Endothelial cell of umbilical vein (primary cell): ENCODE results near the gene APBA2.

Experiments
- EZH2 ChIP-seq: IDR thresholded peaks from 2 replicates; pipeline ENCODE4 v1.6.1; 2012; ENCODE audit warnings: borderline replicate concordance, low read depth, mild to moderate bottlenecking, moderate library complexity, low read length, inconsistent platforms; ENCODE audit not compliant: severe bottlenecking
- POLR2A ChIP-seq: IDR thresholded peaks from 2 replicates; pipeline ENCODE4 v1.6.1; 2012; ENCODE audit warnings: low read depth, mild to moderate bottlenecking, control low read depth, low read length
- TF ChIP-seq, protein P1 (sequence below), 2 donors: IDR thresholded peaks; 1 replicate in 1 of 2; 2 replicates in 1 of 2; pipeline ENCODE4 v1.5.1; 2011; ENCODE audit warnings: low read length in 2 of 2, mild to moderate bottlenecking in 2 of 2, moderate library complexity in 2 of 2, control low read depth in 1 of 2, inconsistent platforms in 1 of 2, low read depth in 1 of 2; ENCODE audit not compliant: insufficient read depth in 1 of 2; ENCODE audit errors: extremely low read depth in 1 of 2
- TF ChIP-seq, protein P2 (sequence below): IDR thresholded peaks from 2 replicates; pipeline ENCODE4 v1.6.1; 2011; ENCODE audit not compliant: insufficient read depth, insufficient read length

DNA sequence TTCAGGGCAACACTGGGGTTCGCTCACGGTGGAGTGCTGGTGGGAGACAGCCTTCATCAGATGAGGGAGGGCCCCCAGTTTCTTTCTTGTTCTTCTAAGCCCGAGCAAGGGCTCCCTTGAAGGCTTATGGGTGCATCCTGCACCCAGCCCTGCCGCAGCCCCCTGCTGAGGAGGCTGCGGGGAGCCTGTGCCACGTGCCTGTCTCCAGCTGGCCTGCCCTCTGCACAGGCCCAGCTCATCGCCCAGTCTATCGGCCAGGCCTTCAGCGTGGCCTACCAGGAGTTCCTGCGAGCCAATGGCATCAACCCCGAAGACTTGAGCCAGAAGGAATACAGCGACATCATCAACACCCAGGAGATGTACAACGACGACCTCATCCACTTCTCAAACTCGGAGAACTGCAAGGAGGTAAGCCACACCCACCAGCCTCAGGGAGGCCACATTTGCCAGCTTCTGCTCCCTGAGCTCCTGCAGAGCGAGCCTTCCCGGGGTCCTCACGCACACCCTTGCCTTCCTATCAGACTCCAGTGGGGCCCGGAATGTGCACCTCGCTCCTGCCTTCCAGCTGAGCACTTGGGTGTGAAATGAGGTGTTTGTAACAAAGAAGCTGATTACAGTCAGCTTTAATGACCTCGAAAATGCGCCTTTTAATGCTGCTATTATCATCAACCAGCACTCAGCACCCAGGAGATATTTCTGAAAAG, 219.5 kb downstream of the APBA2 start:
- TF ChIP-seq EZH2, result no peak
- TF ChIP-seq, protein P1, sequence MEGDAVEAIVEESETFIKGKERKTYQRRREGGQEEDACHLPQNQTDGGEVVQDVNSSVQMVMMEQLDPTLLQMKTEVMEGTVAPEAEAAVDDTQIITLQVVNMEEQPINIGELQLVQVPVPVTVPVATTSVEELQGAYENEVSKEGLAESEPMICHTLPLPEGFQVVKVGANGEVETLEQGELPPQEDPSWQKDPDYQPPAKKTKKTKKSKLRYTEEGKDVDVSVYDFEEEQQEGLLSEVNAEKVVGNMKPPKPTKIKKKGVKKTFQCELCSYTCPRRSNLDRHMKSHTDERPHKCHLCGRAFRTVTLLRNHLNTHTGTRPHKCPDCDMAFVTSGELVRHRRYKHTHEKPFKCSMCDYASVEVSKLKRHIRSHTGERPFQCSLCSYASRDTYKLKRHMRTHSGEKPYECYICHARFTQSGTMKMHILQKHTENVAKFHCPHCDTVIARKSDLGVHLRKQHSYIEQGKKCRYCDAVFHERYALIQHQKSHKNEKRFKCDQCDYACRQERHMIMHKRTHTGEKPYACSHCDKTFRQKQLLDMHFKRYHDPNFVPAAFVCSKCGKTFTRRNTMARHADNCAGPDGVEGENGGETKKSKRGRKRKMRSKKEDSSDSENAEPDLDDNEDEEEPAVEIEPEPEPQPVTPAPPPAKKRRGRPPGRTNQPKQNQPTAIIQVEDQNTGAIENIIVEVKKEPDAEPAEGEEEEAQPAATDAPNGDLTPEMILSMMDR (IDR thresholded peaks at IDR 0.05; ENCODE audit: extremely low read depth in 1 of 2, insufficient read depth in 1 of 2, low read depth in 1 of 2, low read length in 2 of 2), result no peak
- no peak for TF ChIP-seq POLR2A
- TF ChIP-seq, protein P2, sequence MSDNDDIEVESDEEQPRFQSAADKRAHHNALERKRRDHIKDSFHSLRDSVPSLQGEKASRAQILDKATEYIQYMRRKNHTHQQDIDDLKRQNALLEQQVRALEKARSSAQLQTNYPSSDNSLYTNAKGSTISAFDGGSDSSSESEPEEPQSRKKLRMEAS, result no peak
